NCI-H226 (cell line): ENCODE measurements around the gene MAPKAPK2.

ENCODE experiments used
- DNase-seq: peaks from one replicate; pipeline ENCODE4 v3.0.0-alpha.2; 2015

Gene MAPKAPK2

GRCh38 chr1:206705726-206706297 lies 21.1 kb downstream of the MAPKAPK2 start:
- DNase-seq = no peak

GRCh38 chr1:206706298-206706791 lies 21.6 kb downstream of the MAPKAPK2 start:
- DNase-seq = no peak

GRCh38 chr1:206706806-206707366 lies 22.2 kb downstream of the MAPKAPK2 start:
- no peak for DNase-seq

GRCh38 chr1:206708058-206708457 lies 23.4 kb downstream of the MAPKAPK2 start:
- no peak for DNase-seq

- DNase-seq = no peak
Observed at GRCh38 chr1:206708882-206709281, 24.2 kb downstream of the MAPKAPK2 start.

GRCh38 chr1:206709322-206709721 lies 24.6 kb downstream of the MAPKAPK2 start:
- no peak for DNase-seq

GRCh38 chr1:206709772-206710459 lies 25.2 kb downstream of the MAPKAPK2 start:
- DNase-seq = no peak

- DNase-seq = no peak
Observed at GRCh38 chr1:206710460-206710823, 25.7 kb downstream of the MAPKAPK2 start.

GRCh38 chr1:206713070-206713469 lies 28.4 kb downstream of the MAPKAPK2 start:
- no peak for DNase-seq

GRCh38 chr1:206713910-206714312 lies 29.2 kb downstream of the MAPKAPK2 start:
- DNase-seq = no peak

- no peak for DNase-seq
Observed at GRCh38 chr1:206714331-206715058, 29.8 kb downstream of the MAPKAPK2 start.

- DNase-seq = no peak
Observed at GRCh38 chr1:206715120-206715519, 30.4 kb downstream of the MAPKAPK2 start.

GRCh38 chr1:206715552-206716158 lies 30.9 kb downstream of the MAPKAPK2 start:
- no peak for DNase-seq

GRCh38 chr1:206716159-206716869 lies 31.6 kb downstream of the MAPKAPK2 start:
- no peak for DNase-seq

- DNase-seq = no peak
Observed at GRCh38 chr1:206716870-206717673, 32.4 kb downstream of the MAPKAPK2 start.

- DNase-seq = no peak
Observed at GRCh38 chr1:206717674-206717989, 32.9 kb downstream of the MAPKAPK2 start.

- DNase-seq = no peak
Observed at GRCh38 chr1:206719169-206719839, 34.6 kb downstream of the MAPKAPK2 start.

- no peak for DNase-seq
Observed at GRCh38 chr1:206721454-206721853, 36.7 kb downstream of the MAPKAPK2 start.

- no peak for DNase-seq
Observed at GRCh38 chr1:206722751-206723461, 38.2 kb downstream of the MAPKAPK2 start.

GRCh38 chr1:206723462-206723804 lies 38.7 kb downstream of the MAPKAPK2 start:
- DNase-seq = no peak
